Type B pancreatic cell (in vitro differentiated cells): ENCODE measurements around the gene HSD17B7. TPM values are rescaled to one million over a fixed set of nuclear protein-coding genes. Genes with fewer than 3 reads are reported as not detected.

ENCODE experiments used
- DNase-seq: peaks from one replicate; pipeline ENCODE4 v3.0.0; 2021; ENCODE audit warnings: mixed read lengths; ENCODE audit not compliant: unreplicated experiment; ENCODE audit errors: extremely low spot score
- H3K27ac Mint-ChIP-seq: 2 replicates; pipeline ENCODE4 v1.8.0; 2021; ENCODE audit warnings: mild to moderate bottlenecking, mixed read lengths
- H3K27me3 Mint-ChIP-seq: 2 replicates; pipeline ENCODE4 v1.8.0; 2021; ENCODE audit warnings: mixed read lengths
- H3K36me3 Mint-ChIP-seq: 2 replicates; pipeline ENCODE4 v1.8.0; 2021; ENCODE audit warnings: mixed read lengths
- H3K4me1 Mint-ChIP-seq: one replicate; pipeline ENCODE4 v1.8.0; 2021; ENCODE audit warnings: mixed read lengths; ENCODE audit not compliant: unreplicated experiment
- H3K4me3 Mint-ChIP-seq: 2 replicates; pipeline ENCODE4 v1.8.0; 2021; ENCODE audit warnings: mild to moderate bottlenecking, mixed read lengths
- H3K9me3 Mint-ChIP-seq: 2 replicates; pipeline ENCODE4 v1.8.0; 2021; ENCODE audit warnings: mixed read lengths
- total RNA-seq: library from RNA; stranded (reverse); gene quantifications from 2 replicates; pipeline ENCODE4 v1.2.1, GENCODE V29; 2021; ENCODE audit warnings: low replicate concordance
- TF ChIP-seq, protein P1 (sequence below): fragments of 200-600 bp; sonication (generic); conservative IDR thresholded peaks from 2 replicates; pipeline ENCODE4 v1.5.0; 2021; ENCODE audit warnings: antibody characterized with exemption, mild to moderate bottlenecking

Gene HSD17B7
- total RNA-seq, 1 donor from 2014 or later = 21.7 TPM

- Mint-ChIP-seq H3K27me3 (peaks cover 3% of the 10 kb centered on the region), H3K4me3 (no peak overlapping the region), H3K4me1 (no peaks in the 10 kb centered on the region), H3K27ac (no peak overlapping the region), H3K36me3 (no peaks in the 10 kb centered on the region), H3K9me3 (no peaks in the 10 kb centered on the region)
- no peak for DNase-seq
- TF ChIP-seq, protein P1, sequence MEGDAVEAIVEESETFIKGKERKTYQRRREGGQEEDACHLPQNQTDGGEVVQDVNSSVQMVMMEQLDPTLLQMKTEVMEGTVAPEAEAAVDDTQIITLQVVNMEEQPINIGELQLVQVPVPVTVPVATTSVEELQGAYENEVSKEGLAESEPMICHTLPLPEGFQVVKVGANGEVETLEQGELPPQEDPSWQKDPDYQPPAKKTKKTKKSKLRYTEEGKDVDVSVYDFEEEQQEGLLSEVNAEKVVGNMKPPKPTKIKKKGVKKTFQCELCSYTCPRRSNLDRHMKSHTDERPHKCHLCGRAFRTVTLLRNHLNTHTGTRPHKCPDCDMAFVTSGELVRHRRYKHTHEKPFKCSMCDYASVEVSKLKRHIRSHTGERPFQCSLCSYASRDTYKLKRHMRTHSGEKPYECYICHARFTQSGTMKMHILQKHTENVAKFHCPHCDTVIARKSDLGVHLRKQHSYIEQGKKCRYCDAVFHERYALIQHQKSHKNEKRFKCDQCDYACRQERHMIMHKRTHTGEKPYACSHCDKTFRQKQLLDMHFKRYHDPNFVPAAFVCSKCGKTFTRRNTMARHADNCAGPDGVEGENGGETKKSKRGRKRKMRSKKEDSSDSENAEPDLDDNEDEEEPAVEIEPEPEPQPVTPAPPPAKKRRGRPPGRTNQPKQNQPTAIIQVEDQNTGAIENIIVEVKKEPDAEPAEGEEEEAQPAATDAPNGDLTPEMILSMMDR = no peak
These were observed 60.8 kb downstream of the HSD17B7 start for GRCh38 chr1:162851341-162851740.

DNA sequence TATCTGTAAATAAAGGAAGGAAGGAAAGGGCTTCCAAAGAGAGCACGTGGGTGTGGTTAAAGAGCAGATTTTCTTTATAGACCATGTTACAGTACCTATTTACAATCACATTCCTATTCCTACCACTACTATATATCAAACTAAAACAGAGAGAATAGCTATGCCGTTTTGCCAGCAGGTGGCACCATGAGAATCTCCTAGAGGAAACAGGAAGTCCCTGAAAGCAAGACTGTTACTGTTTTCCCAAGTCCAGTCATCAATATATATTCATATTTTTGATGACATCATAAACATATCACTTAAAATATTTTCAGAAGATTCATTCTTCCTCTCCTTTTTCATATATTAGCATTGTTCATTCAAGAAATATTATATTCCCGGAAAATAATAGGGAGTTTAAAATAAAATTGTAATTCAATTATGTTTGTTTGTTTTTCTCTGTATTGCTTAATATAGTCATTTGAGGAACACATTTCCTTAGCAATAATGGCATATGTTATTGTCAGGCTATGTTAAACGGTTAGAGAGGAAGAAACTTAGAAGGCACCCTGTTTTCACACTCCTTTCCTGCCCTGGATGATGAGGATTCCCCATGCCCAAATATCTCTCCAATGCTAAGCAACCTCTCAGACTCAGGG, 63.9 kb downstream of the HSD17B7 start:
- peaks cover 3% of the 10 kb centered on the region for H3K27me3 Mint-ChIP-seq
- H3K9me3 Mint-ChIP-seq = no peaks in the 10 kb centered on the region
- H3K4me3 Mint-ChIP-seq = no peak overlapping the region
- H3K4me1 Mint-ChIP-seq = no peaks in the 10 kb centered on the region
- no peak overlapping the region for H3K27ac Mint-ChIP-seq
- DNase-seq = no peak
- TF ChIP-seq, protein P1 = peak; percentile 87
- H3K36me3 Mint-ChIP-seq = no peaks in the 10 kb centered on the region

DNA sequence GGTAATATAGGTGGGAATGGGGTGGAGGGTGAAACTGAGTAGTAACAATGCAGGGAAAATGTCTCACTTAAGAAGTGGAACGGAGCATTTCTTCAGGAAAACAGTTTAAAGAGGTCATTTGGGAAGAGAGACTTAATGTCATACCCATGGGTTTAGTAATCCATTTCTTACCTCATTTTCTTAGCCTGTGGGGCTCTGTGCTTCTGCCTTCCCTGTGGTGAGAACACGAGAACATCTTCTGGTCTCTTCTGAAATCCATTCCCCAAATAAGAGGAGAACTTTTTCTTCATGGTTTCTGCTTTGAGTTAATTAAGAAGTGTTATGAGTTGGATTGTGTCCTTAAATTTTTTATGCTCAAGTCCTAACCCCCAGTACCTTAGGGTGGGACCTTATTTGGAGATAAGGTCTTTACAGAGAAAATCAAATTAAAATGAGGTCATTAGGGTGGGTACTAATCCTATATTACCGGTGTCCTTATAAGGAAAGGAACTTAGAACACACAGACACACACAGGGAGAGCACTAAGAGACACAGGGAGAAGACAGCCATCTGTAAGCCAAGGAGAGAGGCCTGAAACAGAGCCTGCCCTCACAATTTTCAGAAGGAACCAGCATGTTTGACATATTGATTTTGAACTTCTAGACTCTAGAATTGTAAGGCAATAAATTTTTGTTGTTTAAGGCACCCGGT, 65.1 kb downstream of the HSD17B7 start:
- peaks cover 3% of the 10 kb centered on the region for H3K27me3 Mint-ChIP-seq
- H3K4me1 Mint-ChIP-seq = no peaks in the 10 kb centered on the region
- no peak overlapping the region for H3K27ac Mint-ChIP-seq
- H3K9me3 Mint-ChIP-seq = no peaks in the 10 kb centered on the region
- no peak overlapping the region for H3K4me3 Mint-ChIP-seq
- no peak for DNase-seq
- H3K36me3 Mint-ChIP-seq = no peaks in the 10 kb centered on the region
- TF ChIP-seq, protein P1 = no peak

DNA sequence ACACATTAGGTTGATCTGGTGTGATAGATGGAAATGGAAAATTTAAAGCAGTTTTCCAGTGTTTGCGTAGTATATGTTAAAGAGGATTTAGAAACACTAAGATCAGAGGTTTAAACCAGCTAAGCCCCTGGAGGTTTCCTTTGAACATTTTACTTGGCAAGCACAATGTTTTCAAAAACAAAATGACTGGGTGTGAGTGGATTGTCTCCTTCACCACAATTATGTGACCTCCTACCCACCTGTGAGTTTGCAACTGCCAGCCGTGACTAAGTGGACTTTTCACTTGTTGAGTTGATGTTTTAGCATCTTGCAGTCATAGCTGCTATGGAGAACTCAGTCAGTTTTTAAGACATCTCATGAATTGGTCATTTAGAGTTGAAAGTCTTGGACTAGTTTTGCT, 65.8 kb downstream of the HSD17B7 start:
- H3K4me3 Mint-ChIP-seq = no peak overlapping the region
- no peaks in the 10 kb centered on the region for H3K36me3 Mint-ChIP-seq
- H3K9me3 Mint-ChIP-seq = no peaks in the 10 kb centered on the region
- H3K27me3 Mint-ChIP-seq = peaks cover 3% of the 10 kb centered on the region
- H3K4me1 Mint-ChIP-seq = peaks cover 1% of the 10 kb centered on the region
- TF ChIP-seq, protein P1 = no peak
- no peak for DNase-seq
- no peak overlapping the region for H3K27ac Mint-ChIP-seq

GRCh38 chr1:162857850-162858249, 67.3 kb downstream of the HSD17B7 start:
- Mint-ChIP-seq H3K27ac (no peak overlapping the region), H3K9me3 (no peaks in the 10 kb centered on the region), H3K36me3 (no peaks in the 10 kb centered on the region), H3K4me3 (no peak overlapping the region), H3K4me1 (peaks cover 6% of the 10 kb centered on the region), H3K27me3 (no peaks in the 10 kb centered on the region)
- TF ChIP-seq, protein P1 = no peak
- no peak for DNase-seq
